ENCODE data around the gene DUS2.
"Not testable (repeated sequence)": the region's sequence is repeated elsewhere in the genome, so short reads cannot be mapped to it uniquely, and the experiment has no call there.

The DUS2 gene

DNA sequence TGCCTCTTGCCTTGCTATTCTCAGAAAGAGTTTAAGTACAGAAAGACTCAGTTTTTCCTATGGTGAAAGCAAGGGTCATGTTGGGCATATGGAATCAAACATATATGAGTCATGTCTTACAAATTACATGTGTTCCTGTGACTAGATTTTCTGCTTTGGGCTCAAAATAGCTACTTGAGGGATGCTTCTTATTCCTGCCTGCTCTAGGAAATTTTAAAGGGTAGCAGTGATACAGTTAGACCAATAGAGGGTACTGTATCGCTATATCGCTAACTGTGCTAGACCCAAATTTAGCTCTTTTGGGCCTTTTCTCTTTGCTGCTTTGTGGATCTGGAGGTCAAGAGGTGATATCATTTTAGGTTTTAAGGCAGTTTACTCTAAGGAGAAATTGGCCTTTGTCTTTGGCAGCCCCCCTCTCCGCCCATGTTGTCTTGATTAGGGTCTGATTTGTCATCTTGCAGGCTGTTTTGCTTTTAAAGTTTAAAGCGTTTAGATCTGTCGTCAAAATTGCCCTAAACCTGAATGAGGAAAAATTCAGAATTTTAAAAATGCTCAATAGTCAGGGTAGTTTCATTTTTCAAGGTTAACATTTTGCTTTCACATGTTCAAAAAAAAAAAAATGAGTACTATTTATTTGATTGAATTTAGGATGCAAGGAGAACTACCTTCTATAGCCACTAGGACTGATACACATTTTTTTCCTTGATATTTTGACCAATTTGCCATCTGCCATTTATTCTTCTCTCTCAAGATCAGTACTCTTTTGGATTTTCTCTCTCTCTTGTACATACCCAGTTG, 70.9 kb downstream of the DUS2 start:
- DNase-seq: peak in 3 of 4 experiments; percentile 8 to 53 (median 36)

- no peak for DNase-seq
Observed at GRCh38 chr16:68094614-68094934, 71.5 kb downstream of the DUS2 start.

- no peak for DNase-seq
Observed at GRCh38 chr16:68096491-68096890, 73.4 kb downstream of the DUS2 start.

DNA sequence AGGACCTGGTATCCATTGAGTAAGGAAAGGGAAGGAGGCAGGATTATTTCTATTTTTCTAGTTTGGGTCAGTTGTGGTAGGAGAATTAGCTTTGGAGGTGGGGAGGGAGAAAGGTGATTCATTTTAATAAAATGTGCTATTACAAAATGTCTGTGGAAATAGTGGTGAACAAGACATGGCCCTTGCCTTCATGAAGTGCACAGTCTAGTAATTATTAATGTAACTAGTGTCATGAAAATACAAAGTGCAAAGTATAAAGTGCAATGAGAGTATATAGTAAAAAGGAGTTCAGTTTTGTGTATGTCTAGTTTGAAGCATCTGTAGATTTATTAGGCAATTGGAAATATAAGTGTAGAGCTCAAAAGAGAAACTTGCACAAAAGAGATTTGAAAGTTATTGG, 74.0 kb downstream of the DUS2 start:
- no peak for DNase-seq

GRCh38 chr16:68097895-68098294, 74.8 kb downstream of the DUS2 start:
- DNase-seq: no peak

DNA sequence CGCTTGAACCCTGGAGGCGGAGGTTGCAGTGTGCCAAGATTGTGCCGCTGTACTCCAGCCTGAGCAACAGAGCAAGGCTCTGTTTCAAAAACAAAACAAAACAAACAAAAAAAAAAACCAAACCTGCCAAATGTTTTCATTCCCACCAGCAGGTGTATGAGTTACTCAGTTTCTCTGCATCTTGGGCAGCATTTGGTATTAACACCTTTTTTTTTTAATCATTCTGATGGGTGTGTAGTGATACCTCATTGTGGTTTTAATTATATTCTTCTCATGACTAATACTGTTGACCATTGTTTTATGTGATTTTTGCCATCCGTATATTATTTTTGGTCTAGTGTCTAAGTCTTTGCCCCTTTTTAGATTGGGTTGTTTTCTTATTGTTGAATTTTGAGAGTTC, 77.4 kb downstream of the DUS2 start:
- no peak for DNase-seq

- no peak for DNase-seq
Observed at GRCh38 chr16:68105611-68106010, 82.5 kb downstream of the DUS2 start.

GRCh38 chr16:68107230-68107928, 84.3 kb downstream of the DUS2 start:
- not testable (repeated sequence) for DNase-seq

DNA sequence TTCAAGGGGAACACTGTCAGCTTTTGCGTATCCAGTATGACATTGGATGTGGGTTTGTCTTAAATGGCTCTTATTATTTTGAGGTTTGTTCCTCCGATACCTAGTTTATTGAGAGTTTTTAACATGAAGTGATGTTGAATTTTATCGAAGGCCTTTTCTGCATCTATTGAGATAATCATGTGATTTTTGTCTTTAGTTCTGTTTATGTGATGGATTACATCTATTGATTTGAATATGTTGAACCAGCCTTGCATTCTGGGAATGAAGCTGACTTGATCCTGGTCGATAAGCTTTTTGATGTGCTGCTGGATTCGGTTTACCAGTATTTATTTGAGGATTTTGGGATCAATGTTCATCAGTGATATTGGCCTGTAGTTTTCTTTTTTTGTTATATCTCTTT, 86.1 kb downstream of the DUS2 start:
- DNase-seq: not testable (repeated sequence)

DNA sequence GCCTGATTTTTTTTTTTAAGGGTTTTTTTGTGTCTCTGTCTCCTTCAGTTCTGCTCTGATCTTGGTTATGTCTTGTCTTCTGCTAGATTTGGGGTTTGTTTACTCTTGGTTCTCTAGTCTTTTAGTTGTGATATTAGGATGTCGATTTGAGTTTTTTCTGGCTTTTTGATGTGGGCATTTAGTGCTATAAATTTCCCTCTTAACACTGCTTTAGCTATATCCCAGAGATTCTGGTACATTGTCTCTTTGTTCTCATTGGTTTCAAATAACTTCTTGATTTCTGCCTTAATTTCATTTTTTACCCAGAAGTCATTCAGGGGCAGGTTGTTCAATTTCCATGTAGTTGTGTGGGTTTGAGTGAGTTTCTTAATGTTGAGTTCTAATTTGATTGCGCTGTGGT, 87.5 kb downstream of the DUS2 start:
- not testable (repeated sequence) for DNase-seq

DNA sequence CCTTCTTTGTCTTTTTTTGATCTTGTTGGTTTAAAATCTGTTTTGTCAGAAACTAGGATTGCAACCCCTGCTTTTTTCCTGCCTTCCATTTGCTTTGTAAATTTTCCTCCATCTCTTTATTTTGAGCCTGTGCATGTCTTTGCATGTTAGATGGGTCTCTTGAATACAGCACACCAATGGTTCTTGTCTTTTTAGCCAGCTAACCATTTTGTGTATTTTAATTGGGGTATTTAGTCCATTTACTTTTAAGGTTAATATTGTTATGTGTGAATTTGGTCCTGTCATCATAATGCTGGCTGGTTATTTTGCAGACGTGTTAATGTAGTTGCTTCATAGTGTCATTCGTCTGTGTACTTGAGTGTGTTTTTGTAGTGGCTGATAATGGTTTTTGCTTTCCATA, 88.3 kb downstream of the DUS2 start:
- DNase-seq: no peak

DNA sequence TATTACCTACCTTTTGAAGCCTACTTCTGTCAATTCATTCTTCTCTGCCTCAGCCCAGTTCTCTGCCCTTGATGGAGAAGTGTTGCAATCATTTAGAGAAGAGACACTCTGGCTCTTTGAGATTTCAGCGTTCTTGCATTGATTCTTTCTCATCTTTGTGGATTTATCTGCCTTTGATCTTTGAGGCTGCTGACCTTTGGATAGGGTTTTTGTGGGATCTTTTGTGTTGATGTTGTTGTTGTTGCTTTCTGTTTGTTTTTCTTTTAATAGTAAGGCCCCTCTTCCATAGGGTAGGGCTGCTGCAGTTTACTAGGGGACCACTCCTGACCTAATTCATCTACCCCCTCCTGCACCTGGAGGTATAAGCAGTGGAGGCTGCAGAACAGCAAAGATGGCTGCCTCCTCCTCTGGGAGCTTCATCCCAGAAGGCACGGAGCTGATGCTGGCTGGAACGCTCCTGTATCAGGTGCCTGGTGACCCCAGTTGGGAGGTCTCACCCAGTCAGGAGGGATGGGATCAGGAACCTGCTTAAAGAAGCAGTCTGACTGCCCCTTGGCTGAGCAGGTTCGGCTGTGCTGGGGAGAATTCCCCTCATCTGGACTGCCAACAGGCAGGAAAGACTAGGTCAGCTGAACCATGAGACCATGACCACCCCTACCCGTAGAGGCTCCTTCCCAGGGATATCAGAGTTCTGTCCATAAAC, 90.1 kb downstream of the DUS2 start:
- DNase-seq: peak in 2 of 4 experiments; percentile 23 to 40

DNA sequence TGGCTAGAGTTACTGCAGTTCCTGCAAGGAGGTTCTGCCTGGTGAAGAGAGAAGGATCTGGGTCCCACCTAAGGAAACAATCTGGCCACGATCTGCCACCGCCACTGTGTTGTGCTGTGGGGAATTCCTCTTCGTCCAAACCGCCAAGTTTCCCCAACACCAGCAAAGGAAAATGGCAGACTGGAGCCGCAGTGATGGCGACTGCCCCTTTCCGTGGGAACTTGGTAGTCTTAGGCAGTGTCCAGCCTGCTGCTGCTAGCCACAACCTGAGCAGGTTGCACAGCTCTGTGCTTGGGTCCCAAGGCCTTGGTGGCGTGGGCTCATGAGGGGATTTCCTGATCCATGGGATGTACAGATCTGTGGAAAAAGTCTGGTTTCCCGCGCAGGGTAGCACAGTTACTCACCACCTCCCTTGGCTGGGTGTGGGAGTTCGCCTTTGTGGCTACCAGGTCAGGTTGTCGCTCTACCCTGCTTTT, 90.7 kb downstream of the DUS2 start:
- DNase-seq: no peak

GRCh38 chr16:68114939-68115338, 91.9 kb downstream of the DUS2 start:
- DNase-seq: not testable (repeated sequence)

DNA sequence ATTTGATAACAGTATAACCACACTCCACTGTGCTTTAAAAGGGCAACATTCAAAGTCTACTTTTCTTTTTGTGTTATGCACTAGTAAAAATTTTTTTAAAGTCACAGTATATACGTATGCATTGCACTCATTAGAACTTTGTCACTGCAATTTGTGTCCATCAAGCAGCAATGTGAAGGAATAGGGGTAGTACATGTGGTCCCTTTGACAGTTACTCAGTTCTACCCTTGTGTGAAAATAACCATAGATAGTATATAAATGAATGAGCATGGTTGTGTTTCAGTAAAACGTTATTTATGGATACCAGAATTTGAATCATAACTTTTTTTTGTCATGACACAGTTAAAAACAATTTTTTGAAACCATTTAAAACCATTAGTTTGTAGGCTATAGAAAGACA, 92.8 kb downstream of the DUS2 start:
- no peak for DNase-seq

DNA sequence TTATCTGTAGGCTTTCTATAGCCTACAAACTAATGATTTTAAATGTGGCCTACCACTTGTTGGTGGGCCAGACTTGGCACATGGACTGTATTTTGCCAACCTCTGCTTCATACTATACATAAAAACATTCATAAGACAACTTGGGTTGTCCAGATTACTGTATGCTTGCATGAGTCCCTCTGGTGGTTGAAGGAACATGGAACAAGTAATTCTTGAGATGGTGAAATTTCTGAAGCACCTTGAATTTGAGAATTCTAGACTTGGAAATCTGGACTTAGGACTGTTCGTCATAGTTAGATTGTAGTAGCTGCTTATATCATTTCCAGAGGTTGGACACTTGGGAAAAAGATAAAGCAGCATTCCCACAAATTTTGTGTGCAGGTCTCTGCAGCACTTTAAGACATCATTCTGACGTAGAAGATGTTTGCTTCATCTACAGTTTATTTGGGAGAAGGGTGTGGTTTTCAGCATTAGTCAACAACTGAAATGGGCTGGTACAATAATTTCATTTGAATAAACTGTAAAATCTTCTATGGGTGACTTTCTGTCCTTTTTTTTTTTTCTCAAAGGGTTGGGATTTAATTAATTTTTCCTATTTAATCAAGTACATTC, 93.3 kb downstream of the DUS2 start:
- peak in 3 of 4 experiments; percentile 25 to 63 (median 43) for DNase-seq

GRCh38 chr16:68117884-68118283, 94.8 kb downstream of the DUS2 start:
- DNase-seq: peak in 1 of 4 experiments; percentile 6

DNA sequence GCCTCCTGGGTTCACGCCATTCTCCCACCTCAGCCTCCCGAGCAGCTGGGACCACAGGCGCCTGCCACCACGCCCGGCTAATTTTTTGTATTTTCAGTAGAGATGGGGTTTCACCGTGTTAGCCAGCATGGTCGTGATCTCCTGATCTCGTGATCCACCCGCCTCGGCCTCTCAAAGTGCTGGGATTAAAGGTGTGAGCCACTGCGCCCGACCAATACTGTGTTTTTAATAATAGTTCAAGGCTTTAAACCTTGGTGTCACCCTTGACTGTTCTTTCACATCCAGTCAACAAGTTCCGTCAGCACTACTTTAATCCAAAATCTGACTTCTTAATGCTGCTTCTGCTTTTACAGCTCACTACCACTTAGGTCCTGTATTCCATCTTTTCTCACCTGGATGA, 95.9 kb downstream of the DUS2 start:
- not testable (repeated sequence) for DNase-seq

- not testable (repeated sequence) for DNase-seq
Observed at GRCh38 chr16:68120496-68120895, 97.4 kb downstream of the DUS2 start.

GRCh38 chr16:68126395-68126794, 103.3 kb downstream of the DUS2 start:
- no peak for DNase-seq

- no peak for DNase-seq
Observed at GRCh38 chr16:68128577-68129305, 105.7 kb downstream of the DUS2 start.
